Esophagus squamous epithelium (tissue), 5 donors: ENCODE results near the gene ST6GALNAC1. TPM values are rescaled to one million over a fixed set of nuclear protein-coding genes. Genes with fewer than 3 reads are reported as not detected.

Source experiments
- DNase-seq: peaks from one replicate; lab custom pipeline; 2025; lab: John Stamatoyannopoulos, UW
- H3K27ac ChIP-seq, 4 donors: fragments of 200-600 bp; sonication (generic); one replicate each; pipeline ENCODE4 v1.5.1; 2016 to 2019; ENCODE audit warnings: mild to moderate bottlenecking in 1 of 4
- H3K27me3 ChIP-seq, 4 donors: fragments of 200-600 bp; sonication (generic); 1 replicate in 3 of 4; 2 replicates in 1 of 4; pipeline versions ENCODE4 v1.5.1 to v1.6.0; 2017 to 2021; ENCODE audit warnings: antibody characterized with exemption in 1 of 4
- H3K36me3 ChIP-seq, 3 donors: fragments of 200-600 bp; sonication (generic); one replicate each; pipeline ENCODE4 v1.5.1; 2016 to 2019
- H3K4me1 ChIP-seq, 3 donors: fragments of 200-600 bp; sonication (generic); one replicate each; pipeline ENCODE4 v1.5.1; 2017 to 2019
- H3K4me3 ChIP-seq, 4 donors: fragments of 200-600 bp; sonication (generic); 1 replicate in 3 of 4; 2 replicates in 1 of 4; pipeline ENCODE4 v1.5.1; 2016 to 2019; ENCODE audit warnings: mild to moderate bottlenecking in 2 of 4, moderate library complexity in 1 of 4
- H3K9me3 ChIP-seq, 3 donors: fragments of 200-600 bp; sonication (generic); one replicate each; pipeline ENCODE4 v1.5.1; 2016 to 2019
- POLR2A ChIP-seq, 4 donors: fragments of 450-650 bp; IDR thresholded peaks; one replicate each; pipeline ENCODE4 v1.6.1; 2017; ENCODE audit warnings: antibody characterized with exemption in 4 of 4, mild to moderate bottlenecking in 4 of 4, moderate library complexity in 3 of 4
- WGBS, 2 donors: methylation state at CpG; one replicate each; pipeline ENCODE4 v1.1.5; 2018; 5-methylcytosine and 5-hydroxymethylcytosine counted together
- intact Hi-C: fragments of 100-400 bp; cut with DNase I; formaldehyde crosslinking; loops from one replicate; pipeline ENCODE4 v1.15.0; 2022
- total RNA-seq, 4 donors: library from RNA; depleted of rRNA; stranded (reverse); fragments of >200 nt; gene quantifications; one replicate each; pipeline ENCODE4 v1.1.0, GENCODE V29; 2016
- TF ChIP-seq, protein P1 (sequence below), 6 experiments: fragments of 450-650 bp in 4 of 6; fragments of 200-600 bp in 2 of 6; sonication (generic) in 2 of 6; IDR thresholded peaks; one replicate each; pipeline ENCODE4 v1.5.1; 2016 to 2019; ENCODE audit warnings: antibody characterized with exemption in 6 of 6, mild to moderate bottlenecking in 4 of 6, moderate library complexity in 4 of 6
- donor health status: DM: yes; HTN: yes; CAD: no.

ST6GALNAC1 gene
- total RNA-seq, 4 donors from 2014 or later = 10.6 to 63.3 (median 32.7) TPM

DNA sequence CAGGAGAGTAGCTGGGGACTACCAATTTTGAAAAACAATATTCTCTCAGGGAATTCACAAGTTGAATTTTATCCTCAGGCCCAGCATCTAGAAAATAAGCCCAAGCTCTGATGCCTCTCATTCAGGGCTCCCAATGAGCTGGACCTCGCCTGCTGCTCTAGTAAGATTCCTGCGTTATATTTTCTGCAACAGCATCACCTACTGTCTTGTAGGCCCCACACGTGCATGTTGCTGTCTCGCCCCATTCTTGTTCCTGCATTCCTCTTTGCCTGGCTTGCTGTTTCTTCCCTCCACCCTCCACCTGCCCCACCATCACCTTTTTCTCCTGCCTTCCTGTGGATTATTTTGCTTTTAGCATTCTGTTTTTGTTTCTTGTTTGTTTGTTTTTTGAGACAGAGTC is 49.6 kb downstream of the ST6GALNAC1 start:
- no peak overlapping the region for H3K4me3 ChIP-seq
- intact Hi-C loops = no loop called here
- peaks cover 8 to 39% (median 9%) of the 10 kb centered on the region in 3 donors for H3K4me1 ChIP-seq
- no peak for DNase-seq
- no peaks in the 10 kb centered on the region for H3K9me3 ChIP-seq
- 65 to 69% methylated on average over 4 of the region's 4 CpGs for WGBS, 2 donors
- no peak overlapping the region for H3K27ac ChIP-seq
- H3K36me3 ChIP-seq = no peaks in the 10 kb centered on the region
- H3K27me3 ChIP-seq = peaks cover 0 to 14% (median 0%) of the 10 kb centered on the region in 4 donors
- TF ChIP-seq, protein P1, sequence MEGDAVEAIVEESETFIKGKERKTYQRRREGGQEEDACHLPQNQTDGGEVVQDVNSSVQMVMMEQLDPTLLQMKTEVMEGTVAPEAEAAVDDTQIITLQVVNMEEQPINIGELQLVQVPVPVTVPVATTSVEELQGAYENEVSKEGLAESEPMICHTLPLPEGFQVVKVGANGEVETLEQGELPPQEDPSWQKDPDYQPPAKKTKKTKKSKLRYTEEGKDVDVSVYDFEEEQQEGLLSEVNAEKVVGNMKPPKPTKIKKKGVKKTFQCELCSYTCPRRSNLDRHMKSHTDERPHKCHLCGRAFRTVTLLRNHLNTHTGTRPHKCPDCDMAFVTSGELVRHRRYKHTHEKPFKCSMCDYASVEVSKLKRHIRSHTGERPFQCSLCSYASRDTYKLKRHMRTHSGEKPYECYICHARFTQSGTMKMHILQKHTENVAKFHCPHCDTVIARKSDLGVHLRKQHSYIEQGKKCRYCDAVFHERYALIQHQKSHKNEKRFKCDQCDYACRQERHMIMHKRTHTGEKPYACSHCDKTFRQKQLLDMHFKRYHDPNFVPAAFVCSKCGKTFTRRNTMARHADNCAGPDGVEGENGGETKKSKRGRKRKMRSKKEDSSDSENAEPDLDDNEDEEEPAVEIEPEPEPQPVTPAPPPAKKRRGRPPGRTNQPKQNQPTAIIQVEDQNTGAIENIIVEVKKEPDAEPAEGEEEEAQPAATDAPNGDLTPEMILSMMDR (IDR thresholded peaks at IDR 0.05) = no peak
- TF ChIP-seq POLR2A (IDR thresholded peaks at IDR 0.05) = no peak

DNA sequence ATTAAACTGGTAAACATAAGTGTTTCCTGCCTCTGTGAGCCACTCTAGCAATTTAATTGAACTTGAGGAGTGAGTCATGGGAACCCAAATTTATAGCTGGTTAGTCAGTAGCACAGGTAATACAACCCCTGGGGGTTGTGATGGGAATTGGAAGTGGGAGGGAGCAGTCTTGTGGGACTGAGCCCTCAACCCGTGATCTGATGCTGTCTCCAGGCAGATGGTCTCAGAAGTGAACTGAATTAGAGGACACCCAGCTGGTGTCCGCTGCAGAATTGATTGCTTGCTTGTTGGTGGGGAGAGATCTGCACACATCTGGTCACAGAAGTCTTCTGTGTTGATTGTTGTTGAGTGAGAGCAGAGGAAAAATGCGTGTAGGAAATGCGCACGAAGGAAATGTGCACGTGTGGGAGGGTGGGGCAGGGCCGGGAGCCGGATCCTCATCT is 50.2 kb downstream of the ST6GALNAC1 start:
- Histone ChIP-seq H3K36me3 (no peaks in the 10 kb centered on the region), H3K9me3 (no peaks in the 10 kb centered on the region), H3K4me1 (peaks cover 4 to 33% (median 9%) of the 10 kb centered on the region in 3 donors), H3K4me3 (no peak overlapping the region), H3K27me3 (peaks cover 0 to 17% (median 0%) of the 10 kb centered on the region in 4 donors), H3K27ac (peak overlapping the region in 1 of 4 donors; percentile 9)
- 47 to 58% methylated on average over 8 of the region's 8 CpGs for WGBS, 2 donors
- TF ChIP-seq, protein P1 (IDR thresholded peaks at IDR 0.05) = peak in 4 of 6 experiments; percentile 7 to 56 (median 28)
- TF ChIP-seq POLR2A (IDR thresholded peaks at IDR 0.05) = no peak
- DNase-seq = no peak
- intact Hi-C loops = no loop called here

DNA sequence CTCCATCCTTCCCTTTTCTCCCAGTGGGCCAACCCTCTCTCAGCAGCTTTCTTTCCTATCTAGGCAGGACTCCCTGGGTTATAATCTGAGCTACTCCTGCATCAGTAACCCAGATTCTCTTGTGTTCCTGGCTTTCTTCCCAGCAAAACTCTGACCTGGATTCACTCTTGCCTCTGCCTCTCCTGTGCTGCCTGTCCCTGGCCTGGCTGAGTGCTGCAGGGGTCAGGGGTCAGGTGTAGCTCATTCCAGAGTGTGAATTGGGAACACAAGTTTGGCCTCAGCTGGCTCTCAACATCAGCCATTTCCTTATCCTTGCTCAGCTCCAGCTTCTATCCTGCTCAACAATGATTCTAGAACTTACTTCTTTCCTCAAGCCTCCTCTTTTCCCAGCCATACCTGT is 55.4 kb downstream of the ST6GALNAC1 start:
- TF ChIP-seq POLR2A (IDR thresholded peaks at IDR 0.05) = no peak
- TF ChIP-seq, protein P1 (IDR thresholded peaks at IDR 0.05) = no peak

DNA sequence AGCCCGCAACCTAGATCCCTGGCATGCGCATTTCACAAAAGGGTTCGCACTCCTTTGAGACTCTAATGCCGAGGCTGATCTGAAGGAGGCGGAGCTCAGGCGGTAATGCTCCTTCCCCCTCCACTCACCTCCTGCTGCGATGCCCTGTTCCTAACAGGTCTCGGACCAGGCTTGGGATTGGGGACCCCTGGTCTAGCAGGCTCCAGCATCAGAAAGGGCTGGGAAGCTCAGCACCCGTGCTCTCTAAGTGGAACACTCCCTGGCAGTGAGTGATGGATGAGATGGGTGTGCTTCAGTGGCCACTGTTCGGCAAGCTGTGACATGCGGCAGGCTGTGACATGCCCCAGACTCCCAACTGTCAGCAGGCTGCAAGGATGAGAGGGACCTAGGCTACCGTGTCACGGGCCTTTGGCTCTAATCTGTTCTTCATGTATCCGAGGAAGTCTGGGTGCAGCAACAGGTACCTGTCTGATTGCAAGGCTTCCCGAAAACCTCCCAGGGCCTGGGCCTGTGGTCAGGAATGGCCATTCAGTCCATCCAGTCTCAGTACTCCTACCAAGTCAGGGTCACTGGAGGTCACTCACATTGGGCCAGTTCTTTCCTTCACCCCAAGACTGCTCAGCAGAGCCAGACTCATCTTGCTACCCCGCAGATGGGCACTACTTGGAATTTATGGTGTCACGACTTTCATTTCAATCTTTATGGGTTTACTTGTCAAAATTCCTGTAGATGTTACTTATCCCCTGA is 56.6 kb downstream of the ST6GALNAC1 start:
- intact Hi-C loops = no loop called here
- 21 to 50% methylated on average over 6 to 13 of the region's 17 CpGs for WGBS, 2 donors
- Histone ChIP-seq H3K4me1 (peaks cover 16 to 55% (median 17%) of the 10 kb centered on the region in 3 donors), H3K27me3 (peaks cover 0 to 44% (median 0%) of the 10 kb centered on the region in 4 donors), H3K4me3 (peak overlapping the region in 3 of 4 donors; percentile 62 to 84 (median 67)), H3K27ac (peak overlapping the region; percentile 90 to 98 (median 92)), H3K36me3 (no peaks in the 10 kb centered on the region), H3K9me3 (no peaks in the 10 kb centered on the region)
- TF ChIP-seq, protein P1 (IDR thresholded peaks at IDR 0.05) = no peak
- peak in 1 of 4 donors; percentile 48 for TF ChIP-seq POLR2A (IDR thresholded peaks at IDR 0.05)
- no peak for DNase-seq

More for the DNA sequence above, 55.4 kb downstream of the ST6GALNAC1 start:
- DNase-seq = no peak
- H3K4me1 ChIP-seq = peaks cover 16 to 46% (median 17%) of the 10 kb centered on the region in 3 donors
- no peaks in the 10 kb centered on the region for H3K9me3 ChIP-seq
- intact Hi-C loops = no loop called here
- H3K36me3 ChIP-seq = no peaks in the 10 kb centered on the region
- H3K27me3 ChIP-seq = peaks cover 0 to 44% (median 0%) of the 10 kb centered on the region in 4 donors
- no peak overlapping the region for H3K27ac ChIP-seq
- no peak overlapping the region for H3K4me3 ChIP-seq
